ENCODE measurements around the gene SNX21. TPM values are rescaled to one million over a fixed set of nuclear protein-coding genes. Genes with fewer than 3 reads are reported as not detected.

Gene SNX21
- total and polyA plus RNA-seq, 2 donors from 2014 or later, result 23.2 to 35.6 TPM

DNA sequence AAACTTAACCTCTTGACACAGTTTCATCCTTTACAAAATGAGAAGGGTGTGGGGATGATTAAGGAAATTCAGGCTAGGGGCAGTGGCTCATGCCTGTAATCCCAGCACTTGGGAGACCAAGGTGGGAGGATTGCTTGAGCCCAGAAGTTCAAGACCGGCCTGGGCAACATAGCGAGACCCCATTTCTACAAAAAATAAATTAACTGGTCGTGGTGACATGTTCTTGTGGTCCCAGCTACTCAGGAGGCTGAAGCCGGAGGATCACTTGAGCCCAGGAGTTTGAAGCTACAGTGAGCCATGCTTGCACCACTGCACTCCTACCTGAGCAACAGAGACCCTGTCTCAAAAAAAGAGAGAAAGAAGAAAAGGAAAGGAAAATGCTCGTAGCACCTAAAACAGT is 32.9 kb downstream of the SNX21 start:
- no peak for FAIRE-seq
- no peak for DNase-seq
- no peaks in the 10 kb centered on the region for H3K9me3 ChIP-seq (ENCODE audit: control insufficient read depth in 2 of 3, insufficient read depth in 1 of 3, low read length in 3 of 3)
- intact Hi-C loops (cut with DNase I), result no loop called here
- H3K36me3 ChIP-seq (ENCODE audit: control insufficient read depth in 2 of 3, insufficient read depth in 3 of 3, low read length in 3 of 3), result no peaks in the 10 kb centered on the region
- H3K27me3 ChIP-seq (ENCODE audit: control insufficient read depth, insufficient read depth, low read length), result no peaks in the 10 kb centered on the region
- TF ChIP-seq CTCF (IDR thresholded peaks at IDR 0.05; ENCODE audit: borderline replicate concordance, extremely low read depth, insufficient read depth), result no peak
- no peak overlapping the region for H3K9ac ChIP-seq (ENCODE audit: low read length in 3 of 3)
- H3K27ac ChIP-seq (ENCODE audit: low read depth in 2 of 2, low read length in 2 of 2), result no peak overlapping the region
- no peak overlapping the region for H3K4me3 ChIP-seq (ENCODE audit: low read length in 3 of 3)
- peaks cover 0 to under 1% (median 0%) of the 10 kb centered on the region in 3 donors for H3K4me1 ChIP-seq (ENCODE audit: control insufficient read depth in 2 of 3, insufficient read depth in 2 of 3, low read depth in 1 of 3, low read length in 3 of 3)

DNA sequence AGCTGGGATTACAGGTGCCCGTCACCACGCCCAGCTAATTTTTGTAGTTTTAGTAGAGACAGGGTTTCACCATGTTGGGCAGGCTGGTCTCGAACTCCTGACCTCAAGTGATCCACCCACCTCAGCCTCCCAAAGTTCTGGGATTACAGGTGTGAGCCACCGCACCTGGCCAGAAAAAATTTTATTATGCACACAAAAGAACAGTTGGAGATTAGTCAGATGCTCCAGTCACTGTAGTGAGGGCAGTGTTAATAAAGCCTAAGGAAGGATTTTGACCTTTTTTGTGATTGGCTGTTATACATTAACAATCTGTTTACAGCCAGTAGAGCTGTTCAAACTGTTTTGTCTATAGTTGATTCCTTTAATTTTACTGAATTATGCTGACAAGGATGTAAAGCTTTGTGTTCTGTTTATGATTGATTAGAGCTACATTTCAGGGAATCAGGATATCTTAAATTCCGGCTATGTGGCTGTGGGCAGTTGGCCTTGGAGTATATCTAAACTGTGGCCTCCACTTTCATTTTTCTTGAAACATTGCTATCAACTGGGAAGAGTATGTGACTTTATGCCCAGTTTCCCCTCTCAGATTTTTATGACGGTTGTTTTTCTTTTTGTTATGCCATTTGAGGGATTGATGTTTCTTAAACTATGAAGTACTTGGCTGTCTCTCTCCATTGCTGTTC is 33.7 kb downstream of the SNX21 start:
- H3K9ac ChIP-seq (ENCODE audit: low read length in 3 of 3), result no peak overlapping the region
- H3K4me1 ChIP-seq (ENCODE audit: control insufficient read depth in 2 of 3, insufficient read depth in 2 of 3, low read depth in 1 of 3, low read length in 3 of 3), result no peaks in the 10 kb centered on the region
- H3K9me3 ChIP-seq (ENCODE audit: control insufficient read depth in 2 of 3, insufficient read depth in 1 of 3, low read length in 3 of 3), result no peaks in the 10 kb centered on the region
- H3K27ac ChIP-seq (ENCODE audit: low read depth in 2 of 2, low read length in 2 of 2), result no peak overlapping the region
- DNase-seq (no peak), FAIRE-seq (no peak)
- H3K36me3 ChIP-seq (ENCODE audit: control insufficient read depth in 2 of 3, insufficient read depth in 3 of 3, low read length in 3 of 3), result no peaks in the 10 kb centered on the region
- H3K27me3 ChIP-seq (ENCODE audit: control insufficient read depth, insufficient read depth, low read length), result no peaks in the 10 kb centered on the region
- no peak overlapping the region for H3K4me3 ChIP-seq (ENCODE audit: low read length in 3 of 3)
- intact Hi-C loops (cut with DNase I), result no loop called here
- TF ChIP-seq CTCF (IDR thresholded peaks at IDR 0.05; ENCODE audit: borderline replicate concordance, extremely low read depth, insufficient read depth), result no peak

DNA sequence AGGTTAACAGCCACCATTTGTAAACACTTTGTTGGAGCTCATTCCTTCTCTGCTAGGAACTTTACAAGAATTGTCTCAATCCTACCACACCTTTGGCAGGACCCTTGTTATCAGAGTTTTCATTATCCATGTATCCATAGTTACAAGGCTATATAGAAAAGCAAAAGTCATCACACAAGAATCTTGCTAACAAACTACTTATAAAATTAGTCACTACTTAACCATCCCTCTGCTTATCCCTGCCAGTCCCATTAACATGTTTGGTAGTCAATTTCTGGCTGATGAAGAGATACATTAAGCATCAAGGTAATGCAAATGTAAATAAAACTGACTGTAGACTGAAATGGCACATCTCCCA is 34.2 kb downstream of the SNX21 start:
- no peak for TF ChIP-seq CTCF (IDR thresholded peaks at IDR 0.05; ENCODE audit: borderline replicate concordance, extremely low read depth, insufficient read depth)
- Histone ChIP-seq H3K4me1 (ENCODE audit: control insufficient read depth in 2 of 3, insufficient read depth in 2 of 3, low read depth in 1 of 3, low read length in 3 of 3) (no peaks in the 10 kb centered on the region), H3K4me3 (ENCODE audit: low read length in 3 of 3) (no peak overlapping the region), H3K9me3 (ENCODE audit: control insufficient read depth in 2 of 3, insufficient read depth in 1 of 3, low read length in 3 of 3) (no peaks in the 10 kb centered on the region), H3K27ac (ENCODE audit: low read depth in 2 of 2, low read length in 2 of 2) (no peak overlapping the region), H3K27me3 (ENCODE audit: control insufficient read depth, insufficient read depth, low read length) (no peaks in the 10 kb centered on the region), H3K9ac (ENCODE audit: low read length in 3 of 3) (no peak overlapping the region), H3K36me3 (ENCODE audit: control insufficient read depth in 2 of 3, insufficient read depth in 3 of 3, low read length in 3 of 3) (no peaks in the 10 kb centered on the region)
- intact Hi-C loops (cut with DNase I), result no loop called here
- no peak for DNase-seq
- no peak for FAIRE-seq

DNA sequence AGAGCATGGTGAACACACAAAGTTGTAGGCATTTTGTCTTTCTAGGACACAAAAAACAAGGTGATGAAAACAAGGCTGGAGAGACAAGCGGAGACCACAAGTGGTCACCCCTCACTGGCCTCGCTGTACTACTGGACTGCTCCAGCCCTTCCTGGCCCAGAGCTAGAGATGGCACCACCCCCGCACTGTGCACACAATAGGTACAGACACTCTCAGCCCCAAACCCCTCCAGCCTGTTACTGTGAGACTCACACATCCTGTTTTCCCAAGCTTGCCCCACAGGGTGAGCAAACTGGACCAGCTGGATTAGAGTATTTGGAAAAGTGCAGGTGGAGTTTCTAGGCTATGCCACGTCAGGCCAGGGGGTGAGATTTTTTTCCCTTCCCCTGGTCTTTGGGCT is 39.0 kb downstream of the SNX21 start:
- DNase-seq, result peak in 1 of 5 donors; percentile 24
- Histone ChIP-seq H3K9ac (ENCODE audit: low read length in 3 of 3) (no peak overlapping the region), H3K27ac (ENCODE audit: low read depth in 2 of 2, low read length in 2 of 2) (no peak overlapping the region), H3K27me3 (ENCODE audit: control insufficient read depth, insufficient read depth, low read length) (no peaks in the 10 kb centered on the region), H3K36me3 (ENCODE audit: control insufficient read depth in 2 of 3, insufficient read depth in 3 of 3, low read length in 3 of 3) (peaks cover 0 to 9% (median 3%) of the 10 kb centered on the region in 3 donors), H3K4me3 (ENCODE audit: low read length in 3 of 3) (no peak overlapping the region), H3K9me3 (ENCODE audit: control insufficient read depth in 2 of 3, insufficient read depth in 1 of 3, low read length in 3 of 3) (no peaks in the 10 kb centered on the region), H3K4me1 (ENCODE audit: control insufficient read depth in 2 of 3, insufficient read depth in 2 of 3, low read depth in 1 of 3, low read length in 3 of 3) (no peaks in the 10 kb centered on the region)
- intact Hi-C loops (cut with DNase I), result no loop called here
- no peak for TF ChIP-seq CTCF (IDR thresholded peaks at IDR 0.05; ENCODE audit: borderline replicate concordance, extremely low read depth, insufficient read depth)
- no peak for FAIRE-seq

All from kidney (tissue), 14 donors.